ENCODE data around the gene ELN. TPM values are rescaled to one million over a fixed set of nuclear protein-coding genes. Genes with fewer than 3 reads are reported as not detected.

Gene ELN
- total and polyA plus RNA-seq, 2 experiments from 2014 or later: 37.7 to 58.1 TPM

- no peak for DNase-seq (ENCODE audit: low spot score)
- Histone ChIP-seq H2AFZ (no peak overlapping the region), H3K79me2 (no peaks in the 10 kb centered on the region), H3K4me1 (ENCODE audit: insufficient read depth) (peaks cover 1% of the 10 kb centered on the region), H3K9me3 (ENCODE audit: low read depth) (no peaks in the 10 kb centered on the region), H3K4me3 (no peak overlapping the region), H3K27ac (no peak overlapping the region), H3K36me3 (replicated peaks; ENCODE audit: insufficient read depth, low read depth) (no peaks in the 10 kb centered on the region), H3K9me2 (replicated peaks; ENCODE audit: insufficient read depth) (no peaks in the 10 kb centered on the region), H3K27me3 (no peaks in the 10 kb centered on the region), H4K20me1 (ENCODE audit: insufficient read depth, poor library complexity, severe bottlenecking) (no peaks in the 10 kb centered on the region), H3K4me2 (no peak overlapping the region)
- TF ChIP-seq EZH2phosphoT487 (IDR thresholded peaks at IDR 0.05; ENCODE audit: low read depth, severe bottlenecking, unreplicated experiment): no peak
- no peak for TF ChIP-seq EZH2 (IDR thresholded peaks at IDR 0.05; ENCODE audit: borderline replicate concordance)
- TF ChIP-seq CTCF (IDR thresholded peaks at IDR 0.05; ENCODE audit: poor library complexity): no peak
- WGBS (ENCODE audit: low lambda C conversion rate, missing lambda C conversion rate): 91% methylated on average over 4 of the region's 4 CpGs
These were observed 36.7 kb downstream of the ELN start for GRCh38 chr7:74064696-74065095.

- Histone ChIP-seq H4K20me1 (ENCODE audit: insufficient read depth, poor library complexity, severe bottlenecking) (no peaks in the 10 kb centered on the region), H3K36me3 (replicated peaks; ENCODE audit: insufficient read depth, low read depth) (no peaks in the 10 kb centered on the region), H3K79me2 (no peaks in the 10 kb centered on the region), H3K9me3 (ENCODE audit: low read depth) (no peaks in the 10 kb centered on the region), H3K27ac (no peak overlapping the region), H2AFZ (no peak overlapping the region), H3K27me3 (no peaks in the 10 kb centered on the region), H3K9me2 (replicated peaks; ENCODE audit: insufficient read depth) (no peaks in the 10 kb centered on the region), H3K4me3 (no peak overlapping the region), H3K4me2 (no peak overlapping the region), H3K4me1 (ENCODE audit: insufficient read depth) (no peaks in the 10 kb centered on the region)
- TF ChIP-seq CTCF (IDR thresholded peaks at IDR 0.05; ENCODE audit: poor library complexity) (no peak), EZH2phosphoT487 (IDR thresholded peaks at IDR 0.05; ENCODE audit: low read depth, severe bottlenecking, unreplicated experiment) (no peak), EZH2 (IDR thresholded peaks at IDR 0.05; ENCODE audit: borderline replicate concordance) (no peak)
- WGBS (ENCODE audit: low lambda C conversion rate, missing lambda C conversion rate): 94% methylated on average over 3 of the region's 3 CpGs
- no peak for DNase-seq (ENCODE audit: low spot score)
These were observed 38.7 kb downstream of the ELN start for GRCh38 chr7:74066626-74067025.

- H3K4me3 ChIP-seq: no peak overlapping the region
- H2AFZ ChIP-seq: no peak overlapping the region
- H3K36me3 ChIP-seq (replicated peaks; ENCODE audit: insufficient read depth, low read depth): no peaks in the 10 kb centered on the region
- H3K4me2 ChIP-seq: no peak overlapping the region
- TF ChIP-seq EZH2phosphoT487 (IDR thresholded peaks at IDR 0.05; ENCODE audit: low read depth, severe bottlenecking, unreplicated experiment) (no peak), EZH2 (IDR thresholded peaks at IDR 0.05; ENCODE audit: borderline replicate concordance) (no peak), CTCF (IDR thresholded peaks at IDR 0.05; ENCODE audit: poor library complexity) (no peak)
- H3K27ac ChIP-seq: no peak overlapping the region
- no peaks in the 10 kb centered on the region for H4K20me1 ChIP-seq (ENCODE audit: insufficient read depth, poor library complexity, severe bottlenecking)
- H3K9me2 ChIP-seq (replicated peaks; ENCODE audit: insufficient read depth): no peaks in the 10 kb centered on the region
- H3K9me3 ChIP-seq (ENCODE audit: low read depth): no peaks in the 10 kb centered on the region
- H3K4me1 ChIP-seq (ENCODE audit: insufficient read depth): no peaks in the 10 kb centered on the region
- H3K27me3 ChIP-seq: no peaks in the 10 kb centered on the region
- no peaks in the 10 kb centered on the region for H3K79me2 ChIP-seq
- DNase-seq (ENCODE audit: low spot score): no peak
- WGBS (ENCODE audit: low lambda C conversion rate, missing lambda C conversion rate): 91% methylated on average over 19 of the region's 20 CpGs
These were observed 40.6 kb downstream of the ELN start for GRCh38 chr7:74068378-74069085.

Measured in hepatocyte (in vitro differentiated cells).